Thyroid gland (tissue), 4 donors: Measurements from ENCODE around the gene ITPRID2.

Experiments
- CTCF ChIP-seq, 6 experiments: fragments of 200-600 bp in 3 of 6; fragments of 450-650 bp in 3 of 6; sonication (generic) in 3 of 6; IDR thresholded peaks; one replicate each; pipeline ENCODE4 v1.5.1; 2016 to 2019; ENCODE audit warnings: antibody characterized with exemption in 6 of 6, mild to moderate bottlenecking in 2 of 6, inconsistent platforms in 1 of 6, moderate library complexity in 1 of 6
- POLR2A ChIP-seq, 2 donors: fragments of 450-650 bp; IDR thresholded peaks; one replicate each; pipeline ENCODE4 v1.6.1; 2017; ENCODE audit warnings: antibody characterized with exemption in 2 of 2, mild to moderate bottlenecking in 2 of 2, moderate library complexity in 1 of 2

- TF ChIP-seq POLR2A (IDR thresholded peaks at IDR 0.05): no peak
- TF ChIP-seq CTCF (IDR thresholded peaks at IDR 0.05): no peak
These were observed 39.8 kb upstream of the ITPRID2 start for GRCh38 chr2:181851726-181852125.
